Kasumi-1 (cell line): ENCODE measurements around the gene ADD3.
"Not testable (repeated sequence)": the region's sequence is repeated elsewhere in the genome, so short reads cannot be mapped to it uniquely, and the experiment has no call there.

Source experiments
- DNase-seq, 2 experiments: peaks; one replicate each; lab custom pipeline; 2025; lab: John Stamatoyannopoulos, UW

ADD3 gene

GRCh38 chr10:110103921-110104461, 96.2 kb downstream of the ADD3 start:
- DNase-seq, result no peak

- DNase-seq, result no peak
These were observed 98.1 kb downstream of the ADD3 start for GRCh38 chr10:110105873-110106272.

GRCh38 chr10:110107430-110107829, 99.6 kb downstream of the ADD3 start:
- no peak for DNase-seq

- peak; percentile 22 to 28 for DNase-seq
These were observed 100.1 kb downstream of the ADD3 start for GRCh38 chr10:110107887-110108286.

GRCh38 chr10:110109511-110109910, 101.7 kb downstream of the ADD3 start:
- DNase-seq, result no peak

GRCh38 chr10:110110338-110110737, 102.6 kb downstream of the ADD3 start:
- DNase-seq, result no peak

GRCh38 chr10:110113670-110114337, 106.0 kb downstream of the ADD3 start:
- DNase-seq, result peak; percentile 31 to 43

- not testable (repeated sequence) for DNase-seq
These were observed 106.9 kb downstream of the ADD3 start for GRCh38 chr10:110114668-110115067.

- DNase-seq, result no peak
These were observed 108.2 kb downstream of the ADD3 start for GRCh38 chr10:110115784-110116520.

GRCh38 chr10:110118891-110119621, 111.3 kb downstream of the ADD3 start:
- no peak for DNase-seq

- DNase-seq, result no peak
These were observed 115.8 kb downstream of the ADD3 start for GRCh38 chr10:110123594-110123993.

GRCh38 chr10:110129490-110129889, 121.7 kb downstream of the ADD3 start:
- no peak for DNase-seq

- DNase-seq, result no peak
These were observed 127.1 kb downstream of the ADD3 start for GRCh38 chr10:110134917-110135316.

GRCh38 chr10:110135836-110136235, 128.1 kb downstream of the ADD3 start:
- DNase-seq, result not testable (repeated sequence)

- peak; percentile 99 to 100 for DNase-seq
These were observed 129.4 kb downstream of the ADD3 start for GRCh38 chr10:110137142-110137545.

GRCh38 chr10:110138197-110138812, 130.5 kb downstream of the ADD3 start:
- peak; percentile 95 to 99 for DNase-seq

- DNase-seq, result peak; percentile 99 to 100
These were observed 133.4 kb downstream of the ADD3 start for GRCh38 chr10:110141185-110141584.

- DNase-seq, result peak; percentile 100
These were observed 134.3 kb downstream of the ADD3 start for GRCh38 chr10:110141871-110142635.

GRCh38 chr10:110142965-110143364, 135.2 kb downstream of the ADD3 start:
- no peak for DNase-seq

GRCh38 chr10:110144507-110144906, 136.7 kb downstream of the ADD3 start:
- DNase-seq, result no peak

GRCh38 chr10:110147961-110148360, 140.2 kb downstream of the ADD3 start:
- peak; percentile 86 to 87 for DNase-seq
